Measurements from ENCODE around the gene ACBD7.

Gene ACBD7

GRCh38 chr10:15091418-15091817 is 2.8 kb upstream of the ACBD7 start:
- no peak for DNase-seq (ENCODE audit: low read depth)

GRCh38 chr10:15084502-15084922 is 4.1 kb downstream of the ACBD7 start:
- peak; percentile 98 for DNase-seq (ENCODE audit: low read depth)

GRCh38 chr10:15083674-15084501 is 4.7 kb downstream of the ACBD7 start:
- DNase-seq (ENCODE audit: low read depth) = no peak

DNA sequence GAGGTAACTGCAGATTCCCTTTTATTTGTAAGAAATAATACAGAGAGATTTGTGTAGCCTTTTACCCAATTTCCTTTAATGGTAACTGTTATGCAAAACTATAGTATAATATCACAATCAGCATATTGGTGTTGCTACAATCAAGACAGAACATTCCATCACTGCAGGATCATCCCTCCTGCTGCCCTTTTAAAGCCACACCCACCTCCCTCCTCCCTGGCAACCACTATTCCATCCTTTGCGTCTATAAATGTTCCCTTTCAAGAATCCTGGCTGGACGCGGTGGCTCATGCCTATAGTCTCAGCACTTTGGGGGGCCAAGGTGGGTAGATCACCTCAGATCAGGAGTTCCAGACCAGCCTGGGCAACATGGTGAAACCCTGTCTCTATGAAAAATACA is 13.2 kb downstream of the ACBD7 start:
- no peak for DNase-seq (ENCODE audit: low read depth)

DNA sequence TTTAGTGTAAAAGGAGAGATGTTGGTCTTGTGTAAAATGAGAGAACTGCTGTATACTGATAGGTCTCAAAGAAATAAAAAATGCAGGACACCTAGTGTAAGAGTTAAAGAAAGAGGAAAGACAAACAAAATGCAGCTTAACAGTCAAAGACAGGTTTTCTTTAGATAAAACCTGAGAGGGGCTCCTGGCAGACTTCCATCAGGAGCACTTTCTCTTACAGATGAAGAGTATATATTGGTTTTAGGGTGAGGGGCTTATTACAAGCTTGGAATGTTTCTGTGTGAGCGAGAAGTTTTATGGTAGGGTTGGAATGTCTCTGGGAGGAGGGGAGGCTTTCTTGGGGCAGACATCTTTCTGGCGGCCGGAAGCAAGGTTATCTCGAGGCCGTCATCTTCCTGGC is 16.2 kb downstream of the ACBD7 start:
- no peak for DNase-seq (ENCODE audit: low read depth)

GRCh38 chr10:15069230-15069629 is 19.3 kb downstream of the ACBD7 start:
- DNase-seq (ENCODE audit: low read depth) = no peak

DNA sequence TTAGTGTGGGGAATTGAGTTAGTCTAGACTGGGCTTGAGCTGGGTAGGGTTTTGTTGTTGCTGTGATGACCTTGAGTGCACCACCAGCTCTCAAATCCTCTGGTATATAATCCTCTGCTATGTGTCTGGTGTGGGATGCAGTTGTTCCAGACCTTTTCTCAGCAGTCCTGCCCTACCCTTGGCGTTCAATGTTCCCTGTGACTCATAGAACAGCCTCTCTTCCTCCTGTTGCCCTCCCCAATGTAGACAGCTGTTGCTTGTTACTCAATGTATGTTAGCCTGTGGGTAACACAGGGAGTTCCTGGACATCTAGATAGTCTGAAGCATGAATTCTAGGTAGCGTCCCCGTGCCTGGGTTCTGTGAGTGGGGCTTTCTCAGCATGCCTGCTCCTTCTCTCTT is 19.8 kb downstream of the ACBD7 start:
- DNase-seq (ENCODE audit: low read depth) = peak; percentile 96

DNA sequence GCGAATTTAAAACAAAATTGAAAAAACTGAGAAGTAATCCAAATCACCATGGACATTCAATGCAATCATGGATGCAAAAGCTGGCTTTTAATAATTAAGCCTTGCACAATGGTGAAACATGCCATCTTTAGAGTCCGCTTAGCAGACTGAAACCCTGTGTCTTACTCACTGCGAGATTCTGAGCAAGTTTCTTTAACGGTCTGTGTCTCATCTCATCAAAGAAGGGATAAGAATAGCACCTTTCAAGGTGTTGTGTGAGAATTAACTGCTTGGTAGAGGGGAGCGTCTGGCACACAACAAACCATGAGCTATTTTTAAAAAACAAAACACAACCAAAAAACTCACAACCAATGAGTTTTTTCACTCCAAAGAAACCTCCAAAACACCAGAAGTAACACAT is 21.4 kb downstream of the ACBD7 start:
- no peak for DNase-seq (ENCODE audit: low read depth)

DNA sequence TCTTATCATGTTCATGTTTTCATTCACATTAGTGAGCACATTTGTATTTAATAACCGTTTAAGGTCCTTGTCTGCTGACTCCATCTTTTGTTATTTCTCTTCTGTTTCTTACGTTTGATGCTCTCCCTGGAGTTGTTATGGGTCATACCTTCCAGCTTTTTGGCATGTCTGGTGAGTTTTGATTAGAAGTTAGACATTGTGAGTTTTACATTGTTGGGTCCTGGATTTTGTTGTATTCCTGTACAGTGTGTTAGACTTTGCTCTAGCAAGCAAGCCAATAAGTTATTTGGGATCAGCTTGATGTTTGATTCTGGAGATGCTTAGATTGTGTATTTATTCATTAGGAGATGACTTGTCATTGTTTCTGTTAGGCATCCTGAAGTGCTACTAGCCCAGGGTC is 27.9 kb downstream of the ACBD7 start:
- DNase-seq (ENCODE audit: low read depth) = no peak

DNA sequence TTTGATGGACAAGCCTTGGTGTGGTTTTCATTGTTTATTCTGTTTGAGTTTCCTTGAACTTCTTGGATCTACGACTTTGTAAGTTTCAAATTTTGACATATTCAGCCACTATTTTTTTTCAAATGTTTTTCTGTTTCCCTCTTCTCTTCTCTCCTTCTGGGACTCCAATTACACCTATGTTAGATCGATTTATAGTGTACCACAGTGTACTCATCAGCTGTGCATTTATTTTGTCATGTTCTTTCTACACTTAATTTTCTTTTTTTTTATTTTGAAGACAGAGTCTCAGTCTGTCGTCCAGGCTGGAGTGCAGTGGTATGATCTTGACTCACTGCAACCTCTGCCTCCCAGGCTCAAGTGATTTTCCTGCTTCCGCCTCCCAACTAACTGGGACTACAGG is 28.7 kb downstream of the ACBD7 start:
- no peak for DNase-seq (ENCODE audit: low read depth)

DNA sequence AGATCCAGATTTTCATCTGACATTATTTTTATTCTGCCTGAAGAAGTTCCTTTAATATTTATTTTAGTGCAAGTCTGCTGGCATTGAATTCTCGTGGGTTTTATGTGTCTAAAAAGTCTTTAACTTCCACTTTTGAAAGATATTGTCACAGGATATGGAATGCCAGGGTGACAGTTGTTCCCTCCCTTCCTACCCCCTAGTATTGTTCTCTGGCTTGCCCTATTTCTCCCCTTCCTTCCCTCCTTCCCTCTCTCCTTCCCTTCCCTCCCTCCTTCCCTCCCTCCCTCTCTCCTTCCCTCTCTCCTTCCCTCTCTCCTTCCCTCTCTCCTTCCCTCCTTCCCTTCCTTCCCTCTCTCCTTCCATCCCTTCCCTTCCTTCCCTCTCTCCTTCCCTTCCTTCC is 29.9 kb downstream of the ACBD7 start:
- no peak for DNase-seq (ENCODE audit: low read depth)

DNA sequence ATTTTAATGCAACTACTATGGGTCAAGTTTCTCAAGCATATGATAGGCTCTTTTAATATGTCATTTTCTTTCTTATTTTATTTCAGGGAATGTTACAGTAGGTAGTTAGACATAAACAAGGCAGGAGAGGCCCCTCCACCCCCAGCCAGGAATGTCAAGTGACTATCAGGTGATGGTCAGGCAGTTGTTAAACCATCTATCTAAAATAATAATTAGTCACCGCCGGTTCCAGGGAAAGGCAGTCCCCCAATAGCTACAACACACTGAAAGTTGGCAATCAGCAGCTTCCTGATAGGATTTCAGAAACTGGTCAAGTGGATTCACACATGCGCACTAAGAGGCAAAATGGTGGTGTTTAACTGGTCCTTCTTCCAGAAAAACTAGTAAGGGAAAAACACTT is 35.5 kb downstream of the ACBD7 start:
- DNase-seq (ENCODE audit: low read depth) = no peak

DNA sequence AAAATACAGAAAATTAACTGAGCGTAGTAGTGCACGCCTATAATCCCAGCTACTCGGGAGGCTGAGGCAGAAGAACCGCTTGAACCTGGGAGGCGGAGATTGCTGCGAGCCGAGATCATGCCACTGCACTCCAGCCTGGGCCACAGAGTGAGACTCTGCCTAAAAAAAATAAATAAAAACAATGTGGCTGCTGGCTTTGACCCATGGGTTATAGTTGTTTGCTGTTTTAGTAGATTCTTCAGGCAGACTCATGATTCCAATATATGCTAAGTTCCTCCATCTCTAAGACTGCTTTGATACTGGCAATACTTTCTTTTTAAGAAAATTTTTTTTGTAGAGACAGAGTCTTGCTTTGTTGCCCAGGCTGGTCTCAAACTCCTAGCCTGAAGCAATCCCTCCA is 36.5 kb downstream of the ACBD7 start:
- no peak for DNase-seq (ENCODE audit: low read depth)

- no peak for DNase-seq (ENCODE audit: low read depth)
These were observed 39.0 kb downstream of the ACBD7 start for GRCh38 chr10:15049533-15049932.

DNA sequence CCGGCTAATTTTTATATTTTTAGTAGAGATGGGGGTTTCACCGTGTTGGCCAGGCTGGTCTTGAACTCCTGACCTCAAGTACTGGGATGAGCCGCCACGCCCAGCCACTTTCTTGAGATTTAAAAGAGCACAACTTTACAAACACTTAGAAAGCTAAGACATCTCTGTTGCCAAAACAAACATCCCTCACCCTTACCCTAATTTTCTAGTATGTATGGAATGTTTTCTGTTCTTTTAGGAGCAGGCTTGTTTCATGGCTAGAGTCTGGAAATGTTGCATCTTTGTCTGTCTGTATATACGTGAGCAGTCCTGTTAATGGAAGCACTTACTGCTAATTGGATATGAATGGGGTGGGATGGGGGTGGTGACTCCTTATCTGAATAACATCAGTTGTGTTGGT is 42.0 kb downstream of the ACBD7 start:
- DNase-seq (ENCODE audit: low read depth) = no peak

DNA sequence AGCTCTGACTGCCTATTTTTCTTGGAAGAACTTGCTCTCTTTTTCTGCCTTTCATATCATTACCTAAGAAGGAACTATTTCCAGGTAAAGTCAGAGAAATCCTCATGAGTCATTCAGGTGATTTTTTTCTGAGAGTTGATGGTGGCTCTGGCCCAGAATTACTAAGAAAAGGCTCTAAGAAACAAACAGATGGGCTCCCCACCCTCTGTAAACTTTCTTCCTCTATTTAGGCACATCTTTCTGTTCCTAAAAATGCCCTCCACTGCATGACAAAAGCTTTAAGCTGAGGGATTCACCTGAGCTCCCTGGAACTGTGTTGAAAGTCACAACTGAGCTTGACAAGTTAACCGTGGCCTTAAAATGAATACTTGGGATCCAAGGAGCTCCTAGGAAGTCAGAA is 43.2 kb downstream of the ACBD7 start:
- DNase-seq (ENCODE audit: low read depth) = no peak

DNA sequence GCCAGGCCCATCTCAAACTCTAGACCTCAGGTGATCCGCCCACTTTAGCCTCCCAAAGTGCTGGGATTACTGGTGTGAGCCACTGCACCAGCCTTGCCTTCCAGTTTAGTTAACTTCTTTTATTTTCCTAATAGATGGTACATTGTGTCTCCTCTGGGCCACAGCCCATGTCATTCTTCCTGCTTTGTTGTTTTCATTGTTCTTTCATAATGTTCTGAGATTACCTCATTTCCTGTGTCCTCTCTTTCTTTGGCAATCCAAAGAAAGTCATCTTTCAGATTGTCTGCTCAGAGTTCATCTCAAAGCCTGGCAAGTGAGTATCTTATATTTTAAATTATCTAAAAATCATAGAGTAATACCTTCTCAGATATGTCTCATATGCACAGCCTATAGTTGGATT is 44.9 kb downstream of the ACBD7 start, which contains the start of gene OLAH:
OLAH (plus strand) TSS at position 270 of the 400 bp plus-strand sequence. CDS start 3,346 bp downstream, outside the sequence.
- DNase-seq (ENCODE audit: low read depth) = peak; percentile 40

- DNase-seq (ENCODE audit: low read depth) = no peak
These were observed 50.2 kb downstream of the ACBD7 start for GRCh38 chr10:15038416-15038815.

- DNase-seq (ENCODE audit: low read depth) = no peak
These were observed 50.9 kb downstream of the ACBD7 start for GRCh38 chr10:15037691-15038090.

DNA sequence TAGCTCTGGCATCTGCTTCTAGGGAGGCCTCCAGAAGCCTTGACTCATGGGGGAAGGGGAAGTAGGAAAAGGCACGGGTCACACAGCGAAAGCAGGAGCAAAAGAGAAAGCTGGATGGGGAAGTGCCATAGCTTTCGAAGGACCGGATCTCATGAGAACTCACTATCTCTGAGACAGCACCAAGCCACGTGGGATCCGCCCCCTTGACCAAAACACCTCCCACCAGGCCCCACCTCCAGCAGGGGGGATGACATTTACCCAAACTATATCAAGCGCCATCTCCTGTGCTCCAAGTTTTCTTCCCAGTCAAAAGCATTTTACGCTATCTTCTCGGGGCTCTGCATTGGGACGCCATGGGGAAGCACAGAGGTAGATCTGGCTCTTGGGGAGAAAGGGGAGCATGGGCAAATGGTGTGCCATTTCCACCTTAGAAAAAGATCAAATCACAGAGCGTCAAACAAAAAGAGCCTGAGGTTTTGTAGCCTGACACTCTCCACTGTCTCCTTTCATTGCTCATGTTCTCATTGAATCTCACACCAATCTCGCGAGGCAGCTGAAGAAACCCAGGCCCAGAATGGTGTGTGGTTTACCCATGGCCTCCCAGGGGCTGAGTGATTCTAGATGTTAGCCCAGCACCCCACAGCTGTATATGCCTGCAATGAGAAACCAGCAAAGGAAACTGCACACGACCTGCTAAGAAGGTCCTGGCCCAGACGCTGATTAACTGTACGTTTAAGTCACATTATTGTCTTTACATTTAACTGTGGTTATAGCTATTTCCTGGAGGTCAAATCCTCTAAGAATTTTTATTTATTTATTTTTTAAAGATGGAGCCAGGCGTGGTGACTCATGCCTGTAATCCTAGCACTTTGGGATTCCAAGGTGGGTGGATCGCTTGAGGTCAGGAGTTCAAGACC is 52.9 kb downstream of the ACBD7 start:
- DNase-seq (ENCODE audit: low read depth) = peak; percentile 63

- DNase-seq (ENCODE audit: low read depth) = peak; percentile 31
These were observed 60.8 kb downstream of the ACBD7 start for GRCh38 chr10:15027741-15028140.
